ENCODE data around the gene FAM209B. TPM values are rescaled to one million over a fixed set of nuclear protein-coding genes. Genes with fewer than 3 reads are reported as not detected.

Gene FAM209B
- total RNA-seq, 1 experiment from 2014 or later, result not detected

- no peak overlapping the region for H3K4me3 Mint-ChIP-seq (ENCODE audit: unreplicated experiment)
- intact Hi-C loops (cut with micrococcal nuclease), result no loop called here
- POLR2A ChIA-PET, result no interaction called here
- CTCF ChIA-PET, result interaction anchor here (0.6 to 0.7 kb wide), 3 partner anchors 39 to 462 kb away, joined by 3 to 5 read pairs (median 4); no protein-coding TSS in a partner anchor
- TF ChIP-seq, protein P1, sequence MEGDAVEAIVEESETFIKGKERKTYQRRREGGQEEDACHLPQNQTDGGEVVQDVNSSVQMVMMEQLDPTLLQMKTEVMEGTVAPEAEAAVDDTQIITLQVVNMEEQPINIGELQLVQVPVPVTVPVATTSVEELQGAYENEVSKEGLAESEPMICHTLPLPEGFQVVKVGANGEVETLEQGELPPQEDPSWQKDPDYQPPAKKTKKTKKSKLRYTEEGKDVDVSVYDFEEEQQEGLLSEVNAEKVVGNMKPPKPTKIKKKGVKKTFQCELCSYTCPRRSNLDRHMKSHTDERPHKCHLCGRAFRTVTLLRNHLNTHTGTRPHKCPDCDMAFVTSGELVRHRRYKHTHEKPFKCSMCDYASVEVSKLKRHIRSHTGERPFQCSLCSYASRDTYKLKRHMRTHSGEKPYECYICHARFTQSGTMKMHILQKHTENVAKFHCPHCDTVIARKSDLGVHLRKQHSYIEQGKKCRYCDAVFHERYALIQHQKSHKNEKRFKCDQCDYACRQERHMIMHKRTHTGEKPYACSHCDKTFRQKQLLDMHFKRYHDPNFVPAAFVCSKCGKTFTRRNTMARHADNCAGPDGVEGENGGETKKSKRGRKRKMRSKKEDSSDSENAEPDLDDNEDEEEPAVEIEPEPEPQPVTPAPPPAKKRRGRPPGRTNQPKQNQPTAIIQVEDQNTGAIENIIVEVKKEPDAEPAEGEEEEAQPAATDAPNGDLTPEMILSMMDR (IDR thresholded peaks at IDR 0.05; ENCODE audit: unreplicated experiment), result no peak
- DNase-seq (ENCODE audit: unreplicated experiment), result no peak
- no peaks in the 10 kb centered on the region for H3K4me1 Mint-ChIP-seq (ENCODE audit: insufficient read depth, unreplicated experiment)
- no peak overlapping the region for H3K27ac Mint-ChIP-seq (ENCODE audit: low read depth, unreplicated experiment)
- peaks cover 38% of the 10 kb centered on the region for H3K36me3 Mint-ChIP-seq (ENCODE audit: insufficient read depth, unreplicated experiment)
- no peaks in the 10 kb centered on the region for H3K9me3 Mint-ChIP-seq (ENCODE audit: unreplicated experiment)
- H3K27me3 Mint-ChIP-seq (ENCODE audit: insufficient read depth, unreplicated experiment), result no peaks in the 10 kb centered on the region
- BruUV-seq (replicated peaks), result no TSS peak
Measured at GRCh38 chr20:56511926-56512325, 21.1 kb upstream of the FAM209B start.

DNA sequence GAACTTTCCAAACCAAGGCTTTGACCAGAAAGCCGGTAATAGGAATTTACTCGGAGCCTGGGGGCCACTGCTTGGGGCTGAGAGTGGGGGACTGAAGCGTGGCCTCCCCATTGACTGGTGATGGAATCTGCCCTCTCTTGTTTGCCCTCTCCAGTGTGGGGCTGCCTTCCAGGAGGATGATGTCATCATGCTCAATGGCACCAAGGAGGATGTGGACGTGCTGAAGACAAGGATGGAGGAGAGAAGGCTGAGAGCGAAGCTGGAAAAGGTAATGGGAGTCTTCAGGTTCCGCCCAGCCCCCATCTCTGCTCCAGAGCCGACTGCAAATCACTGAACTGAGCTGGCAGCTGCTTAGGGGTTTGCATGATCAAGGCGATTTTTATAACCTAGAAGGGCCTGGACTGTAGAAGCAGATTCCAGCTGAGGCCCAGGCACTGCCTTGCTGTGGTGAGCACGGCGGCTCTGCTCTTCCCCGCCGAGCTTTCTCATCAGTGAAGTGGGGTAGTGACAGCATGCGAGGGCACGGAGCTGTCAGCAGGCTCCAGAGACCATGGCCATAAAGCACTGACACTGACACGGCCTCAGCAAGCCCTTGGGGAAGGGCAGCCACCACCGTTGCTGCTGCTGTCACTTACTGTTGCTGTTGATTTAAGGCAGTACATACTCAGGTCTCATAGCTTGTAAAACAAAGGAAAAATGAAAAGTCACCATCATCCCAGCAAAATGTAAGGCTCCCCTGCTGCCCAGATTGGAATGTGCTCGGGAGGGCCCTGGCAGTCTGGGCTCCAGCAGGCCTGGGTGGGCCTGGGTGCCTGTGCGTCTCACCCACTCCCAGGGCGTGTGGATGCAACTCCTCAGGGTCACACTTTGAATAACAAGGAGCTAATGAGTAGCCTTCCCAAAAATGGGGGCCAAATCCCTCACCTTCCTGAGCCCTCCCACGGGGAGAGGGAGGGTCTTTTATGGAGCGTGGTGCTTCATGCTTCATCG, 19.6 kb upstream of the FAM209B start:
- BruUV-seq (replicated peaks), result no TSS peak
- H3K9me3 Mint-ChIP-seq (ENCODE audit: unreplicated experiment), result no peaks in the 10 kb centered on the region
- no peaks in the 10 kb centered on the region for H3K27me3 Mint-ChIP-seq (ENCODE audit: insufficient read depth, unreplicated experiment)
- intact Hi-C loops (cut with micrococcal nuclease), result no loop called here
- H3K36me3 Mint-ChIP-seq (ENCODE audit: insufficient read depth, unreplicated experiment), result peaks cover 49% of the 10 kb centered on the region
- no peak overlapping the region for H3K4me3 Mint-ChIP-seq (ENCODE audit: unreplicated experiment)
- TF ChIP-seq, protein P1 (IDR thresholded peaks at IDR 0.05; ENCODE audit: unreplicated experiment), result no peak
- POLR2A ChIA-PET, result no interaction called here
- CTCF ChIA-PET, result interaction anchor here (0.7 to 0.9 kb wide), 2 partner anchors 67 to 455 kb away, joined by 3 to 5 read pairs; no protein-coding TSS in a partner anchor
- no peak for DNase-seq (ENCODE audit: unreplicated experiment)
- no peaks in the 10 kb centered on the region for H3K4me1 Mint-ChIP-seq (ENCODE audit: insufficient read depth, unreplicated experiment)
- no peak overlapping the region for H3K27ac Mint-ChIP-seq (ENCODE audit: low read depth, unreplicated experiment)

DNA sequence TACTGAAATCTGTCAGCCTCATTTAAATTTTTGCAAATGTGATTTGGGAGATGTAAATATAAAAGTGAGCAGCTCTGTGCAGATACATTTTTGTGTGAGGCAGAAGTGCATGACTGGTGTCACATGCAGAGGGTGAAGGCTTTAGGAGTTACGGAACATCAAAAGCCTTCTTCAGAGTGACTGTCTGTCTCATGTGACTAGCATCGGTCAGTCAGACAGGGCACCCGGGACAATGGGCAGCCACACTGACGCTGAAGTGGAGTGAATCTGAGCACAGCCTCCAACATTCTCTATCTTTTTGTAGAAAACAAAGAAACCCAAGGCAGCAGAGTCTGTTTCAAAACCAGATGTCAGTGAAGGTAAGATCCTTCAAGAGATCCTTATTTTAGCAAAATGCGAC, 16.4 kb upstream of the FAM209B start:
- ChIA-PET POLR2A (interaction anchor here (0.7 to 1.1 kb wide), 2 partner anchors 71 to 320 kb away, joined by 3 read pairs; no protein-coding TSS in a partner anchor), CTCF (interaction anchor here (0.7 to 1.9 kb wide), 8 partner anchors 11 to 1840 kb away, joined by 3 to 13 read pairs (median 6); partner anchors contain the start of gene MC3R)
- no peaks in the 10 kb centered on the region for H3K27me3 Mint-ChIP-seq (ENCODE audit: insufficient read depth, unreplicated experiment)
- no TSS peak for BruUV-seq (replicated peaks)
- TF ChIP-seq, protein P1 (IDR thresholded peaks at IDR 0.05; ENCODE audit: unreplicated experiment), result no peak
- DNase-seq (ENCODE audit: unreplicated experiment), result no peak
- peaks cover 70% of the 10 kb centered on the region for H3K36me3 Mint-ChIP-seq (ENCODE audit: insufficient read depth, unreplicated experiment)
- intact Hi-C loops (cut with micrococcal nuclease), result loop anchor here (1.0 kb wide), 2 partner anchors 116 to 314 kb away; no protein-coding TSS in a partner anchor
- H3K9me3 Mint-ChIP-seq (ENCODE audit: unreplicated experiment), result peaks cover 5% of the 10 kb centered on the region
- no peaks in the 10 kb centered on the region for H3K4me1 Mint-ChIP-seq (ENCODE audit: insufficient read depth, unreplicated experiment)
- no peak overlapping the region for H3K4me3 Mint-ChIP-seq (ENCODE audit: unreplicated experiment)
- no peak overlapping the region for H3K27ac Mint-ChIP-seq (ENCODE audit: low read depth, unreplicated experiment)

- no peak overlapping the region for H3K27ac Mint-ChIP-seq (ENCODE audit: low read depth, unreplicated experiment)
- ChIA-PET CTCF (interaction anchor here (1.9 kb wide), 1 partner anchor 269 kb away, joined by 5 read pairs; the partner anchor contains the start of gene MC3R), POLR2A (interaction anchor here (1.1 kb wide), 1 partner anchor 70 kb away, joined by 3 read pairs; no protein-coding TSS in a partner anchor)
- H3K4me1 Mint-ChIP-seq (ENCODE audit: insufficient read depth, unreplicated experiment), result no peaks in the 10 kb centered on the region
- DNase-seq (ENCODE audit: unreplicated experiment), result no peak
- H3K36me3 Mint-ChIP-seq (ENCODE audit: insufficient read depth, unreplicated experiment), result peaks cover 74% of the 10 kb centered on the region
- no TSS peak for BruUV-seq (replicated peaks)
- no peaks in the 10 kb centered on the region for H3K27me3 Mint-ChIP-seq (ENCODE audit: insufficient read depth, unreplicated experiment)
- TF ChIP-seq, protein P1 (IDR thresholded peaks at IDR 0.05; ENCODE audit: unreplicated experiment), result no peak
- H3K9me3 Mint-ChIP-seq (ENCODE audit: unreplicated experiment), result peaks cover 5% of the 10 kb centered on the region
- H3K4me3 Mint-ChIP-seq (ENCODE audit: unreplicated experiment), result no peak overlapping the region
- intact Hi-C loops (cut with micrococcal nuclease), result no loop called here
Measured at GRCh38 chr20:56517211-56517610, 15.8 kb upstream of the FAM209B start.

Measured in MCF 10A (cell line).